ENCODE data around the gene FPR2.
"Not testable (repeated sequence)": the region's sequence is repeated elsewhere in the genome, so short reads cannot be mapped to it uniquely, and the experiment has no call there.

The FPR2 gene

GRCh38 chr19:51766461-51766860, 5.5 kb downstream of the FPR2 start:
- H3K18ac ChIP-seq (ENCODE audit: low read length), result no peak overlapping the region
- peak in 1 of 2 donors; percentile 33 for DNase-seq
- no peak overlapping the region for H3K23ac ChIP-seq (ENCODE audit: low read length)
- H3K27me3 ChIP-seq (ENCODE audit: insufficient read depth, low read length), result no peaks in the 10 kb centered on the region
- no peak overlapping the region for H2AFZ ChIP-seq (ENCODE audit: insufficient read depth, low read length, poor library complexity)
- H2AK5ac ChIP-seq (ENCODE audit: low read length), result no peak overlapping the region
- no peak overlapping the region for H3K27ac ChIP-seq (ENCODE audit: low read depth, low read length)
- H3K9me3 ChIP-seq (ENCODE audit: insufficient read depth, low read depth, low read length), result no peaks in the 10 kb centered on the region
- H3K79me1 ChIP-seq (ENCODE audit: low read length), result no peaks in the 10 kb centered on the region
- H3K36me3 ChIP-seq (ENCODE audit: control insufficient read depth in 1 of 2, insufficient read depth in 2 of 2, low read length in 2 of 2), result no peaks in the 10 kb centered on the region
- H3K79me2 ChIP-seq (ENCODE audit: control insufficient read depth, insufficient read depth, low read length, poor library complexity), result no peaks in the 10 kb centered on the region
- no peak overlapping the region for H3K9ac ChIP-seq (ENCODE audit: low read length)
- no peak overlapping the region for H4K91ac ChIP-seq (ENCODE audit: low read depth, low read length)
- no peak overlapping the region for H2BK5ac ChIP-seq (ENCODE audit: low read depth, low read length, poor library complexity)
- no peak overlapping the region for H3K4ac ChIP-seq (ENCODE audit: low read depth, low read length)
- no peak overlapping the region for H3K4me3 ChIP-seq (ENCODE audit: low read depth, low read length)
- H3K4me2 ChIP-seq (ENCODE audit: low read length), result no peak overlapping the region
- H4K12ac ChIP-seq (ENCODE audit: low read depth, low read length), result no peak overlapping the region
- no peak overlapping the region for H2BK12ac ChIP-seq (ENCODE audit: low read length)
- H4K8ac ChIP-seq (ENCODE audit: low read depth, low read length), result no peak overlapping the region
- H3K14ac ChIP-seq (ENCODE audit: low read length), result no peak overlapping the region
- H3K4me1 ChIP-seq (ENCODE audit: control insufficient read depth in 1 of 2, insufficient read depth in 2 of 2, low read length in 2 of 2), result no peaks in the 10 kb centered on the region
- WGBS (ENCODE audit: extremely low coverage, insufficient coverage, insufficient read length), result no CpG with 5 or more reads among the region's 5 CpGs
- H2BK120ac ChIP-seq (ENCODE audit: insufficient read depth, low read length, poor library complexity), result no peak overlapping the region

GRCh38 chr19:51771376-51772130, 10.6 kb downstream of the FPR2 start:
- Histone ChIP-seq H2AFZ (ENCODE audit: insufficient read depth, low read length, poor library complexity) (no peak overlapping the region), H3K4me2 (ENCODE audit: low read length) (no peak overlapping the region), H3K18ac (ENCODE audit: low read length) (no peak overlapping the region), H2BK5ac (ENCODE audit: low read depth, low read length, poor library complexity) (no peak overlapping the region), H3K4me1 (ENCODE audit: control insufficient read depth in 1 of 2, insufficient read depth in 2 of 2, low read length in 2 of 2) (no peaks in the 10 kb centered on the region), H4K12ac (ENCODE audit: low read depth, low read length) (no peak overlapping the region), H3K79me2 (ENCODE audit: control insufficient read depth, insufficient read depth, low read length, poor library complexity) (no peaks in the 10 kb centered on the region), H3K27ac (ENCODE audit: low read depth, low read length) (no peak overlapping the region), H3K4me3 (ENCODE audit: low read depth, low read length) (no peak overlapping the region), H3K36me3 (ENCODE audit: control insufficient read depth in 1 of 2, insufficient read depth in 2 of 2, low read length in 2 of 2) (no peaks in the 10 kb centered on the region), H3K9me3 (ENCODE audit: insufficient read depth, low read depth, low read length) (no peaks in the 10 kb centered on the region), H3K23ac (ENCODE audit: low read length) (no peak overlapping the region), H2AK5ac (ENCODE audit: low read length) (no peak overlapping the region), H4K91ac (ENCODE audit: low read depth, low read length) (no peak overlapping the region), H3K14ac (ENCODE audit: low read length) (no peak overlapping the region), H2BK120ac (ENCODE audit: insufficient read depth, low read length, poor library complexity) (no peak overlapping the region), H3K9ac (ENCODE audit: low read length) (no peak overlapping the region), H3K4ac (ENCODE audit: low read depth, low read length) (no peak overlapping the region), H2BK12ac (ENCODE audit: low read length) (no peak overlapping the region), H4K8ac (ENCODE audit: low read depth, low read length) (no peak overlapping the region), H3K27me3 (ENCODE audit: insufficient read depth, low read length) (no peaks in the 10 kb centered on the region), H3K79me1 (ENCODE audit: low read length) (no peaks in the 10 kb centered on the region)
- no CpG with 5 or more reads among the region's 10 CpGs for WGBS (ENCODE audit: extremely low coverage, insufficient coverage, insufficient read length)
- DNase-seq, result peak in 1 of 2 donors; percentile 21

- H3K23ac ChIP-seq (ENCODE audit: low read length), result no peak overlapping the region
- no peak overlapping the region for H3K4ac ChIP-seq (ENCODE audit: low read depth, low read length)
- H3K27me3 ChIP-seq (ENCODE audit: insufficient read depth, low read length), result no peaks in the 10 kb centered on the region
- H3K4me1 ChIP-seq (ENCODE audit: control insufficient read depth in 1 of 2, insufficient read depth in 2 of 2, low read length in 2 of 2), result no peaks in the 10 kb centered on the region
- H3K79me1 ChIP-seq (ENCODE audit: low read length), result no peaks in the 10 kb centered on the region
- no peak overlapping the region for H2AK5ac ChIP-seq (ENCODE audit: low read length)
- no peak overlapping the region for H3K9ac ChIP-seq (ENCODE audit: low read length)
- no peaks in the 10 kb centered on the region for H3K79me2 ChIP-seq (ENCODE audit: control insufficient read depth, insufficient read depth, low read length, poor library complexity)
- peaks cover 2% of the 10 kb centered on the region for H3K9me3 ChIP-seq (ENCODE audit: insufficient read depth, low read depth, low read length)
- H3K27ac ChIP-seq (ENCODE audit: low read depth, low read length), result no peak overlapping the region
- no peak overlapping the region for H3K4me2 ChIP-seq (ENCODE audit: low read length)
- H2AFZ ChIP-seq (ENCODE audit: insufficient read depth, low read length, poor library complexity), result no peak overlapping the region
- H4K91ac ChIP-seq (ENCODE audit: low read depth, low read length), result no peak overlapping the region
- H2BK12ac ChIP-seq (ENCODE audit: low read length), result no peak overlapping the region
- no peak overlapping the region for H3K18ac ChIP-seq (ENCODE audit: low read length)
- no peak overlapping the region for H2BK5ac ChIP-seq (ENCODE audit: low read depth, low read length, poor library complexity)
- no peak overlapping the region for H3K4me3 ChIP-seq (ENCODE audit: low read depth, low read length)
- no peak overlapping the region for H3K14ac ChIP-seq (ENCODE audit: low read length)
- no peak overlapping the region for H2BK120ac ChIP-seq (ENCODE audit: insufficient read depth, low read length, poor library complexity)
- H4K12ac ChIP-seq (ENCODE audit: low read depth, low read length), result no peak overlapping the region
- no peak for DNase-seq
- H4K8ac ChIP-seq (ENCODE audit: low read depth, low read length), result no peak overlapping the region
- no peaks in the 10 kb centered on the region for H3K36me3 ChIP-seq (ENCODE audit: control insufficient read depth in 1 of 2, insufficient read depth in 2 of 2, low read length in 2 of 2)
- no CpG with 5 or more reads among the region's 6 CpGs for WGBS (ENCODE audit: extremely low coverage, insufficient coverage, insufficient read length)
Measured at GRCh38 chr19:51772977-51773376, 12.0 kb downstream of the FPR2 start.

GRCh38 chr19:51776561-51776960, 15.6 kb downstream of the FPR2 start:
- H3K4me2 ChIP-seq (ENCODE audit: low read length); H2AFZ ChIP-seq (ENCODE audit: insufficient read depth, low read length, poor library complexity); H3K14ac ChIP-seq (ENCODE audit: low read length); H3K23ac ChIP-seq (ENCODE audit: low read length); DNase-seq; H3K79me2 ChIP-seq (ENCODE audit: control insufficient read depth, insufficient read depth, low read length, poor library complexity); H3K27me3 ChIP-seq (ENCODE audit: insufficient read depth, low read length); H3K79me1 ChIP-seq (ENCODE audit: low read length); H3K4me1 ChIP-seq (ENCODE audit: control insufficient read depth in 1 of 2, insufficient read depth in 2 of 2, low read length in 2 of 2); H3K9me3 ChIP-seq (ENCODE audit: insufficient read depth, low read depth, low read length); H3K18ac ChIP-seq (ENCODE audit: low read length); H3K27ac ChIP-seq (ENCODE audit: low read depth, low read length); H4K91ac ChIP-seq (ENCODE audit: low read depth, low read length); H3K4ac ChIP-seq (ENCODE audit: low read depth, low read length); H4K12ac ChIP-seq (ENCODE audit: low read depth, low read length); H2BK120ac ChIP-seq (ENCODE audit: insufficient read depth, low read length, poor library complexity); H2AK5ac ChIP-seq (ENCODE audit: low read length); H3K4me3 ChIP-seq (ENCODE audit: low read depth, low read length); H3K9ac ChIP-seq (ENCODE audit: low read length); H2BK5ac ChIP-seq (ENCODE audit: low read depth, low read length, poor library complexity); H3K36me3 ChIP-seq (ENCODE audit: control insufficient read depth in 1 of 2, insufficient read depth in 2 of 2, low read length in 2 of 2); H4K8ac ChIP-seq (ENCODE audit: low read depth, low read length); H2BK12ac ChIP-seq (ENCODE audit: low read length): not testable (repeated sequence)
- WGBS (ENCODE audit: extremely low coverage, insufficient coverage, insufficient read length), result no CpG with 5 or more reads among the region's 1 CpG
